GM19452 (cell line): ENCODE data around the gene NDUFS3.

Experiments used
- ATAC-seq: cut with Tn5 transposase; IDR thresholded peaks from one replicate; pipeline ENCODE4 v1.9.1; 2021; ENCODE audit not compliant: unreplicated experiment

Gene NDUFS3

GRCh38 chr11:47628026-47628425 is 49.2 kb downstream of the NDUFS3 start:
- ATAC-seq: no peak

DNA sequence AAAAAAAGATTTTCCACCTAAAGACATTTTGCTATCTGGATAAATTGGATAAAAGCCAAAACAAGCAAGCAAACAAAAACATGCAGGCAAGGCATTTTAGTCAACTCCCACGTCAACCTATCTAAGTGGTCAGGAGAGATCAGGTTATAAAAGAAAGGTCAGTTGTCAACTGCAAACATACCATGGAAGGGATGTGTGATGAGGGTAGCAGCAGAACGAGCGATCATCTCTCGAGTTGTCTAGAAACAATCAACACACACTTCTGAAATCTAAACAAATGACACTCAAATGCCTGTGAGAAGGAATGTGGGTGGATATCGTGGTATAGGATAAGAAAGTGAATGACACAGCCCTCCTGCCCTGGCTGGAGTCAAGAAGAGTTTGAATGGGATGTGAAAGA is 52.6 kb downstream of the NDUFS3 start:
- ATAC-seq: no peak
